Measurements from ENCODE around the gene PCDH1.

DNA sequence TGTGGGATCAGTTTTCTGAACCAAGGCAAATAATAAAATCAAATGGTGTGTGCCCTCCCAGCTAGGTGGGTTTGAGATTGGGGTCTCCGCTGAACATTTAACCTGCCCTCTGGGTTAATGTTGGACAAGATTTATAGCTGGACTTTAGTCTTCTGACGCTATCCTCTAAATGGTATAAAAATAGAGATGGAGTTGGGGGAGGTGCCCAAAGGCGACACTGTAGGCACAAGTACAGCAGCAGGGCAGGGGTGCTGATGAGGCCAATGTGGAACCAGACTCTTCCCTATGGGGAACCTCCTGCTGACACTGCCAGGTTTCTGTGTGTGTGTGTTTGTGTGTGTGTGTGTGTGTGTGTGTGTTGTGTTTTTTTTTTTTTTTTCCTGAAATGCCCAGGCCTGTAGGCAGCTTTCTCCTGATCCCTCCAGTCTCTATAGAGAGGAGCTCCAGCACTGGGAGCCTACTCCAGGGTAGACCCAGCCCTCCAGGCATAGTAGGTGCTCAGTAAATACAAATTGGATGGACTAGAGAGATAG is 37.9 kb downstream of the PCDH1 start:
- TF ChIP-seq, protein P1, sequence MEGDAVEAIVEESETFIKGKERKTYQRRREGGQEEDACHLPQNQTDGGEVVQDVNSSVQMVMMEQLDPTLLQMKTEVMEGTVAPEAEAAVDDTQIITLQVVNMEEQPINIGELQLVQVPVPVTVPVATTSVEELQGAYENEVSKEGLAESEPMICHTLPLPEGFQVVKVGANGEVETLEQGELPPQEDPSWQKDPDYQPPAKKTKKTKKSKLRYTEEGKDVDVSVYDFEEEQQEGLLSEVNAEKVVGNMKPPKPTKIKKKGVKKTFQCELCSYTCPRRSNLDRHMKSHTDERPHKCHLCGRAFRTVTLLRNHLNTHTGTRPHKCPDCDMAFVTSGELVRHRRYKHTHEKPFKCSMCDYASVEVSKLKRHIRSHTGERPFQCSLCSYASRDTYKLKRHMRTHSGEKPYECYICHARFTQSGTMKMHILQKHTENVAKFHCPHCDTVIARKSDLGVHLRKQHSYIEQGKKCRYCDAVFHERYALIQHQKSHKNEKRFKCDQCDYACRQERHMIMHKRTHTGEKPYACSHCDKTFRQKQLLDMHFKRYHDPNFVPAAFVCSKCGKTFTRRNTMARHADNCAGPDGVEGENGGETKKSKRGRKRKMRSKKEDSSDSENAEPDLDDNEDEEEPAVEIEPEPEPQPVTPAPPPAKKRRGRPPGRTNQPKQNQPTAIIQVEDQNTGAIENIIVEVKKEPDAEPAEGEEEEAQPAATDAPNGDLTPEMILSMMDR (IDR thresholded peaks at IDR 0.05) = no peak
- TF ChIP-seq POLR2A (IDR thresholded peaks at IDR 0.05) = no peak

Data from body of pancreas (tissue), 4 donors.